Pancreas (tissue), 10 donors: ENCODE results near the gene RARG. TPM values are rescaled to one million over a fixed set of nuclear protein-coding genes. Genes with fewer than 3 reads are reported as not detected.

Experiments used
- ATAC-seq, 4 donors: fragments of 200-7000 bp; cut with Tn5 transposase; one replicate each; pipeline versions ENCODE4 v1.8.0 to v1.9.1; 2020; ENCODE audit warnings: mild to moderate bottlenecking in 4 of 4, moderate library complexity in 4 of 4
- DNase-seq, 6 donors: peaks; one replicate each; pipeline ENCODE4 v3.0.0-alpha.2; 2020
- FAIRE-seq: peaks from 2 replicates; lab custom pipeline; 2012; peaks lifted over from hg19 to GRCh38; lab: Jason Lieb, UNC
- H3K27ac ChIP-seq, 4 donors: fragments of 200-600 bp; sonication (generic); 1 replicate in 3 of 4; 2 replicates in 1 of 4; pipeline versions ENCODE4 v1.5.0 to v1.8.0; 2020
- H3K27me3 ChIP-seq, 4 donors: fragments of 200-600 bp; one replicate each; pipeline ENCODE4 v1.8.0; 2021
- H3K36me3 ChIP-seq, 3 donors: fragments of 200-600 bp; sonication (generic) in 1 of 3; one replicate each; pipeline versions ENCODE4 v1.5.0 to v1.8.0; 2020 to 2021
- H3K4me1 ChIP-seq, 3 donors: fragments of 200-600 bp; one replicate each; pipeline ENCODE4 v1.8.0; 2021
- H3K4me3 ChIP-seq, 4 donors: fragments of 200-600 bp; sonication (generic) in 2 of 4; one replicate each; pipeline versions ENCODE4 v1.5.0 to v1.8.0; 2020 to 2021
- H3K9me3 ChIP-seq, 4 donors: fragments of 200-600 bp; one replicate each; pipeline ENCODE4 v1.8.0; 2021
- WGBS, 2 donors: extraction: QIAGEN DNeasy Blood & Tissue Kit; methylation state at CpG; one replicate each; pipeline ENCODE4 v1.1.7; 2013; 5-methylcytosine and 5-hydroxymethylcytosine counted together
- intact Hi-C, 3 donors: fragments of 100-400 bp; cut with DNase I; formaldehyde crosslinking; loops; one replicate each; pipeline versions ENCODE4 v1.11.1 to v1.14.2; 2022
- polyA plus RNA-seq, 2 donors: library from polyadenylated mRNA; stranded (reverse); fragments of 200-250 nt; gene quantifications; one replicate each; pipeline ENCODE4 v1.2.3, GENCODE V29; 2013
- total RNA-seq, 6 donors: library from RNA; stranded (reverse); fragmentation: NEBNext Ultra II Directional in 4 of 6; extraction: Animal tissue kit (Norgen Biotek cat#: 25700) in 4 of 6; gene quantifications; one replicate each; pipeline versions ENCODE4 v1.2.1 to v1.2.4, GENCODE V29; 2021 to 2023
- TF ChIP-seq, protein P1 (sequence below), 4 donors: fragments of 200-600 bp; sonication (generic) in 3 of 4; IDR thresholded peaks; one replicate each; pipeline versions ENCODE4 v1.5.0 to v1.8.0; 2021; ENCODE audit warnings: antibody characterized with exemption in 4 of 4
- donor health status: healthy with polysubstance abuse.
- donor health status: DM: no; HTN: no; CAD: no; lungs with moderate emphysema.
- donor health status: DM: no; HTN: no; CAD: no.
- donor health status: control.
- donor health status: control.
- donor health status: Bipolar disorder and iron deficiency.
- donor health status: DM: yes; HTN: yes; CAD: no.
- donor health status: DM: no; HTN: no; CAD: no.
- donor health status: DM: no; HTN: no; CAD: no.
- donor health status: DM: yes; HTN: yes; CAD: no.

RARG gene
- total and polyA plus RNA-seq, 8 donors, result 4.4 to 18.7 (median 8.7) TPM

DNA sequence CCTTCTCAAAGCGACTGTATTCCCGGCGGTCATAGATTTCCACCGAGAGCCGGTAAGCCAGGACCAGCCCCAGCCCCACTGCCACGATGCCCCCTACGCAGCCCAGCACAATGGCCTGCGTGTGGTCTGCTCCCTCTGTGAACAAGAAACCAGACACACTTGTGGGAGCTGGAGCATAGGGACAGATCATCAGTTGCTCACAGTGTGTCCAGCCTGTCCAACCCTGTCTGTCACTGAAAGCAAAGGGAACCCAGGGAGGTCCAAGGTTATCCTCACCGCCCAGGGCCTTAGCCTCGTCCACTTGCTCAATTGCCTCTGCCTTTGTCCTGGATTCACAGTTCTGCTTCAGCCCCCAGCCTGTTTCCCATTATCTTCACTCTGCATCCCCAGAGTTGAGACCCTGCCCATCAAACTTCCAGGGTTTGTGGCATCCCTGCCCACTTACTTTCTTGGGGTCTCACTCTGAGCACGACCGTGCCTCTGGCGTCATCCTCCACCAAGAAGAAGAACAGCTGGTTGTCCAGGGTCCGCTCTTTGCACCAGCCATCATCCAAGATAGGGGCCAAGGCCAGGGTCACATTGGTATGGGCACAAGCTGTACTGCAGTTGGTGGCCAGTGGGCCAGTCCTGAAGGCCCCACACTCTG, 40.0 kb downstream of the RARG start:
- H3K27me3 ChIP-seq, result no peaks in the 10 kb centered on the region
- H3K36me3 ChIP-seq, result peaks cover under 1 to 6% (median 2%) of the 10 kb centered on the region in 3 donors
- no peaks in the 10 kb centered on the region for H3K9me3 ChIP-seq
- H3K4me3 ChIP-seq, result no peak overlapping the region
- TF ChIP-seq, protein P1, sequence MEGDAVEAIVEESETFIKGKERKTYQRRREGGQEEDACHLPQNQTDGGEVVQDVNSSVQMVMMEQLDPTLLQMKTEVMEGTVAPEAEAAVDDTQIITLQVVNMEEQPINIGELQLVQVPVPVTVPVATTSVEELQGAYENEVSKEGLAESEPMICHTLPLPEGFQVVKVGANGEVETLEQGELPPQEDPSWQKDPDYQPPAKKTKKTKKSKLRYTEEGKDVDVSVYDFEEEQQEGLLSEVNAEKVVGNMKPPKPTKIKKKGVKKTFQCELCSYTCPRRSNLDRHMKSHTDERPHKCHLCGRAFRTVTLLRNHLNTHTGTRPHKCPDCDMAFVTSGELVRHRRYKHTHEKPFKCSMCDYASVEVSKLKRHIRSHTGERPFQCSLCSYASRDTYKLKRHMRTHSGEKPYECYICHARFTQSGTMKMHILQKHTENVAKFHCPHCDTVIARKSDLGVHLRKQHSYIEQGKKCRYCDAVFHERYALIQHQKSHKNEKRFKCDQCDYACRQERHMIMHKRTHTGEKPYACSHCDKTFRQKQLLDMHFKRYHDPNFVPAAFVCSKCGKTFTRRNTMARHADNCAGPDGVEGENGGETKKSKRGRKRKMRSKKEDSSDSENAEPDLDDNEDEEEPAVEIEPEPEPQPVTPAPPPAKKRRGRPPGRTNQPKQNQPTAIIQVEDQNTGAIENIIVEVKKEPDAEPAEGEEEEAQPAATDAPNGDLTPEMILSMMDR (IDR thresholded peaks at IDR 0.05), result no peak
- DNase-seq (no peak), FAIRE-seq (no peak), ATAC-seq (no peak)
- H3K4me1 ChIP-seq, result no peaks in the 10 kb centered on the region
- 88 to 94% methylated on average over 14 of the region's 14 CpGs for WGBS, 2 donors
- no peak overlapping the region for H3K27ac ChIP-seq
- intact Hi-C loops, result loop anchor here in 2 of 3 donors (10.0 kb wide), 2 partner anchors 47 to 127 kb away; no protein-coding TSS in a partner anchor

GRCh38 chr12:53191096-53191884, 40.7 kb downstream of the RARG start:
- Histone ChIP-seq H3K36me3 (peaks cover 5 to 13% (median 8%) of the 10 kb centered on the region in 3 donors), H3K27me3 (no peaks in the 10 kb centered on the region), H3K4me1 (no peaks in the 10 kb centered on the region), H3K27ac (no peak overlapping the region), H3K9me3 (no peaks in the 10 kb centered on the region), H3K4me3 (no peak overlapping the region)
- WGBS, 2 donors, result 82 to 86% methylated on average over 11 of the region's 11 CpGs
- DNase-seq (no peak), FAIRE-seq (no peak), ATAC-seq (no peak)
- TF ChIP-seq, protein P1 (IDR thresholded peaks at IDR 0.05), result no peak
- intact Hi-C loops, result loop anchor here in 2 of 3 donors (10.0 kb wide), 2 partner anchors 46 to 126 kb away; no protein-coding TSS in a partner anchor

DNA sequence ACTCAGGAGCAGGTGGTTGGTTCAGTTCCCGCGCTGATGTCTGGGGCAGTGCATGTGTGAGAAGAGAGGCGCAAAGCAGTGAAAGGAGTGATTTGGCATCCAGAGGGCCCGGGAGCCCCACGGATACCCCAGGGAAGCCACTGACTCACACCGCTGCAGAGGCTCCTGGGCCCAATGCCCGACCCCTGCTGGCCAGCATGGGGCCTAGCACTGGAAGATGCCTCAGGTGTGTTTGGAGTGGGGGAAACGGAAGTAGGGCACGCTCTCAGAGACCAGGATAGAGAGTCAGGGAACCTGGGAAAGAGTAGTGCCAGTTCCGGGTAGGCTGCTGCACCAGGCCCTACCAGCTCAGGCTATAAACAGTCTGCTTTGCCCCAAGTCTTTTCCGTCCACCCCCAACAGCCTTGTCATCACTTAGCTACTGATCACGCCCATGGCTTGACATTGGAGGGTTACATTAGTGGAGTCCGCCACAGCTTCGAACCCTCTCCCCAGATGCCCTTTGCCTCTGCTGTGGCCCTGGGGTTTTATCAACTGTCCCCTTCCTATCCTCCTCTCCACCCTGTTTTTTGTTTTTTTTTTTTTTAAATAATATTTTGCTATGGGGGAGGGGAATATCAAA, 41.8 kb downstream of the RARG start:
- Histone ChIP-seq H3K9me3 (no peaks in the 10 kb centered on the region), H3K36me3 (peaks cover 5 to 22% (median 19%) of the 10 kb centered on the region in 3 donors), H3K4me3 (no peak overlapping the region), H3K27ac (no peak overlapping the region), H3K4me1 (no peaks in the 10 kb centered on the region), H3K27me3 (no peaks in the 10 kb centered on the region)
- intact Hi-C loops, result loop anchor here in 2 of 3 donors (10.0 kb wide), 2 partner anchors 45 to 125 kb away; no protein-coding TSS in a partner anchor
- TF ChIP-seq, protein P1 (IDR thresholded peaks at IDR 0.05), result peak; percentile 48 to 64 (median 52)
- DNase-seq (peak in 4 of 6 donors; percentile 56 to 76 (median 71)), ATAC-seq (peak; percentile 72 to 90 (median 88)), FAIRE-seq (no peak)
- WGBS, 2 donors, result 39 to 44% methylated on average over 14 of the region's 14 CpGs

GRCh38 chr12:53187145-53187899, 44.7 kb downstream of the RARG start:
- no peak overlapping the region for H3K27ac ChIP-seq
- FAIRE-seq (no peak), ATAC-seq (peak in 2 of 4 donors; percentile 21 to 38), DNase-seq (no peak)
- H3K27me3 ChIP-seq, result no peaks in the 10 kb centered on the region
- intact Hi-C loops, result no loop called here
- H3K36me3 ChIP-seq, result peaks cover 5 to 30% (median 22%) of the 10 kb centered on the region in 3 donors
- H3K4me3 ChIP-seq, result no peak overlapping the region
- 68 to 74% methylated on average over 15 of the region's 15 CpGs for WGBS, 2 donors
- H3K9me3 ChIP-seq, result no peaks in the 10 kb centered on the region
- peaks cover 9 to 14% (median 13%) of the 10 kb centered on the region in 3 donors for H3K4me1 ChIP-seq
- TF ChIP-seq, protein P1 (IDR thresholded peaks at IDR 0.05), result no peak
